Panc1 (cell line): Measurements from ENCODE around the gene EMP2. TPM values are rescaled to one million over a fixed set of nuclear protein-coding genes. Genes with fewer than 3 reads are reported as not detected.

Source experiments
- ATAC-seq: fragments of 200-7000 bp; cut with Tn5 transposase; 2 replicates; pipeline ENCODE4 v1.9.1; 2020; ENCODE audit warnings: mild to moderate bottlenecking, moderate library complexity
- BruUV-seq: library from RNA; stranded (reverse); fragments of 400-500 nt; replicated peaks from 2 replicates; lab custom pipeline; 2021; lab: Mats Ljungman, UMichigan
- CTCF ChIA-PET: fragments of 300-600 bp; sonication (Branson Sonifier 250); formaldehyde crosslinking; loops from one replicate; lab custom pipeline; 2022; ENCODE audit warnings: antibody characterized with exemption; lab: Charles Lee
- POLR2A ChIA-PET: fragments of 300-600 bp; sonication (Branson Sonifier 250); formaldehyde crosslinking; loops from one replicate; lab custom pipeline; 2022; ENCODE audit warnings: antibody characterized with exemption; lab: Charles Lee
- DNase-seq: peaks from one replicate; pipeline ENCODE4 v3.0.0-alpha.2; 2010; ENCODE audit warnings: low read depth, low spot score
- H3K27ac ChIP-seq: 2 replicates; pipeline ENCODE4 v1.5.1; 2011; ENCODE audit warnings: mild to moderate bottlenecking, low read length, inconsistent platforms
- H3K27me3 ChIP-seq: fragments of 200-500 bp; sonication (Bioruptor generic); 2 replicates; pipeline ENCODE4 v1.6.0; 2014; ENCODE audit warnings: low read length, inconsistent platforms; ENCODE audit not compliant: control insufficient read depth, insufficient read depth
- H3K36me3 ChIP-seq: fragments of 200-500 bp; sonication (Bioruptor generic); 2 replicates; pipeline ENCODE4 v1.5.1; 2014; ENCODE audit warnings: inconsistent platforms, mild to moderate bottlenecking, low read length, moderate library complexity; ENCODE audit not compliant: control insufficient read depth, insufficient read depth
- H3K4me1 ChIP-seq: 2 replicates; pipeline ENCODE4 v1.5.1; 2011; ENCODE audit warnings: inconsistent platforms, mild to moderate bottlenecking, low read length, moderate library complexity; ENCODE audit not compliant: control insufficient read depth, insufficient read depth
- H3K4me3 ChIP-seq, 2 experiments: 2 replicates each; pipeline ENCODE4 v1.5.1; 2011 to 2012; ENCODE audit warnings: low read depth in 2 of 2, low read length in 2 of 2, mild to moderate bottlenecking in 2 of 2, inconsistent platforms in 1 of 2, moderate library complexity in 1 of 2
- H3K9me3 ChIP-seq: fragments of 200-500 bp; sonication (Bioruptor generic); 2 replicates; pipeline ENCODE4 v1.5.1; 2014; ENCODE audit warnings: low read depth, mild to moderate bottlenecking, inconsistent platforms, low read length, moderate library complexity; ENCODE audit not compliant: control insufficient read depth, insufficient read depth
- CTCF ChIP-seq: fragments of 450-650 bp; IDR thresholded peaks from 2 replicates; pipeline ENCODE4 v1.5.1; 2017; ENCODE audit warnings: mild to moderate bottlenecking
- POLR2AphosphoS5 ChIP-seq: IDR thresholded peaks from 2 replicates; pipeline ENCODE4 v1.6.1; 2012; ENCODE audit warnings: mild to moderate bottlenecking, low read depth, low read length, moderate library complexity
- REST ChIP-seq, 2 experiments: IDR thresholded peaks; 2 replicates each; pipeline ENCODE4 v1.6.1; 2011 to 2012; ENCODE audit warnings: low read depth in 2 of 2, control low read depth in 1 of 2, low read length in 1 of 2, mild to moderate bottlenecking in 1 of 2, moderate library complexity in 1 of 2; ENCODE audit not compliant: insufficient read depth in 1 of 2
- SIN3A ChIP-seq: IDR thresholded peaks from 2 replicates; pipeline ENCODE4 v1.6.1; 2012; ENCODE audit warnings: low read depth, mild to moderate bottlenecking, low read length, moderate library complexity, borderline replicate concordance; ENCODE audit not compliant: insufficient read depth
- TCF7L2 ChIP-seq: IDR thresholded peaks from 2 replicates; pipeline ENCODE4 v1.6.1; 2011; ENCODE audit warnings: mild to moderate bottlenecking, low read depth, low read length, inconsistent platforms
- in situ Hi-C: cut with HindIII; loops from 2 replicates; pipeline ENCODE4 v1.10.0; 2016; ENCODE audit warnings: low sequenced_read_pairs, low pct_unique_long_range_greater_than_20kb
- intact Hi-C: fragments of 100-400 bp; cut with micrococcal nuclease; formaldehyde crosslinking; loops from one replicate; pipeline ENCODE4 v1.10.0; 2022; ENCODE audit not compliant: unreplicated experiment
- total RNA-seq: library from RNA; stranded (reverse); gene quantifications from one replicate; pipeline ENCODE4 v1.2.1, GENCODE V29; 2021; ENCODE audit not compliant: unreplicated experiment

The EMP2 gene
- total RNA-seq, 1 experiment from 2014 or later, result 13.8 TPM

- DNase-seq, result no peak
- Histone ChIP-seq H3K27me3 (no peaks in the 10 kb centered on the region), H3K9me3 (no peaks in the 10 kb centered on the region), H3K4me3 (no peak overlapping the region), H3K27ac (no peak overlapping the region), H3K4me1 (no peaks in the 10 kb centered on the region), H3K36me3 (no peaks in the 10 kb centered on the region)
- CTCF ChIA-PET, result no interaction called here
- intact Hi-C loops, result no loop called here
- ATAC-seq, result no peak
- TF ChIP-seq SIN3A, result no peak
- no peak for TF ChIP-seq REST (IDR thresholded peaks at IDR 0.05; ENCODE audit: insufficient read depth in 1 of 2, low read depth in 2 of 2, low read length in 1 of 2)
- no peak for TF ChIP-seq TCF7L2
- no peak for TF ChIP-seq CTCF
- no peak for TF ChIP-seq POLR2AphosphoS5
- POLR2A ChIA-PET, result no interaction called here
- no TSS peak for BruUV-seq
- in situ Hi-C loops, result no loop called here
These were observed 45.4 kb upstream of the EMP2 start for GRCh38 chr16:10625595-10626357.

- DNase-seq, result no peak
- no peaks in the 10 kb centered on the region for H3K9me3 ChIP-seq
- H3K27ac ChIP-seq, result no peak overlapping the region
- H3K36me3 ChIP-seq, result no peaks in the 10 kb centered on the region
- no peaks in the 10 kb centered on the region for H3K27me3 ChIP-seq
- CTCF ChIA-PET, result no interaction called here
- in situ Hi-C loops (no loop called here), intact Hi-C loops (no loop called here)
- no peak overlapping the region for H3K4me3 ChIP-seq
- TF ChIP-seq REST (IDR thresholded peaks at IDR 0.05; ENCODE audit: insufficient read depth in 1 of 2, low read depth in 2 of 2, low read length in 1 of 2), result no peak
- no peak for TF ChIP-seq TCF7L2
- TF ChIP-seq POLR2AphosphoS5, result no peak
- no peak for TF ChIP-seq SIN3A
- TF ChIP-seq CTCF, result no peak
- no peaks in the 10 kb centered on the region for H3K4me1 ChIP-seq
- no peak for ATAC-seq
- POLR2A ChIA-PET, result no interaction called here
- no TSS peak for BruUV-seq
These were observed 44.1 kb upstream of the EMP2 start for GRCh38 chr16:10624527-10624926.
